Measurements from ENCODE around the gene STRN. TPM values are rescaled to one million over a fixed set of nuclear protein-coding genes. Genes with fewer than 3 reads are reported as not detected.

STRN gene
- total and polyA plus RNA-seq, 10 of the 15 experiments (the other 5 are each of a cell fraction or from before 2014, with no cell fraction given), result 1.00 to 19.2 (median 9.1) TPM

GRCh38 chr2:36812196-36812595, 154.1 kb downstream of the STRN start:
- TF ChIP-seq PML (IDR thresholded peaks at IDR 0.05; ENCODE audit: low read length) (no peak), CTCF (IDR thresholded peaks at IDR 0.05 in 2 of 3, conservative IDR thresholded peaks at IDR 0.05 in 1 of 3; ENCODE audit: control insufficient read depth in 2 of 3, extremely low read depth in 1 of 3, insufficient read depth in 1 of 3, low read depth in 3 of 3, low read length in 3 of 3) (peak; percentile 22 to 43 (median 24); a peak in 5 of 6 replicates), RELA (IDR thresholded peaks at IDR 0.05; ENCODE audit: borderline replicate concordance, partially characterized antibody) (no peak)
- CTCF ChIA-PET, result interaction anchor here (1.0 to 2.6 kb wide), 4 partner anchors 8 to 107 kb away, joined by 6 to 11 read pairs (median 8); no protein-coding TSS in a partner anchor
- FAIRE-seq (no peak), DNase-seq (ENCODE audit: low read depth, low spot score) (no peak), ATAC-seq (peak; percentile 83)
- H3K4me3 ChIP-seq, result no peak overlapping the region
- no TSS peak for BruUV-seq (replicated peaks)
- SMC1A ChIA-PET (ENCODE audit: uncharacterized antibody, unreplicated experiment), result interaction anchor here (1.3 to 2.4 kb wide), 2 partner anchors 8 to 10 kb away, joined by 3 to 7 read pairs; no protein-coding TSS in a partner anchor
- H4K20me1 ChIP-seq (ENCODE audit: control insufficient read depth, insufficient read depth), result no peaks in the 10 kb centered on the region
- H3K9me3 ChIP-seq (replicated peaks; ENCODE audit: control insufficient read depth, insufficient read depth, low read length), result no peaks in the 10 kb centered on the region
- 18% methylated on average over 6 of the region's 6 CpGs for WGBS (ENCODE audit: insufficient coverage, insufficient replicate concordance, low lambda C conversion rate, missing lambda C conversion rate)
- POLR2A ChIA-PET, result no interaction called here
- no peaks in the 10 kb centered on the region for H3K79me2 ChIP-seq (ENCODE audit: control insufficient read depth, insufficient read depth, low read length)
- RAD21 ChIA-PET (ENCODE audit: unreplicated experiment), result no interaction called here
- no peak overlapping the region for H3K27ac ChIP-seq (ENCODE audit: control insufficient read depth, insufficient read depth)
- H3K36me3 ChIP-seq (ENCODE audit: control insufficient read depth in 2 of 2, insufficient read depth in 2 of 2, low read length in 1 of 2), result no peaks in the 10 kb centered on the region
- H3K9ac ChIP-seq (ENCODE audit: control insufficient read depth, insufficient read depth, low read length), result no peak overlapping the region
- no peak overlapping the region for H2AFZ ChIP-seq (ENCODE audit: control insufficient read depth, low read depth, low read length)
- no peaks in the 10 kb centered on the region for H3K4me1 ChIP-seq (ENCODE audit: control insufficient read depth, insufficient read depth, low read length)
- H3K27me3 ChIP-seq (replicated peaks in 1 of 2; ENCODE audit: control insufficient read depth in 2 of 2, insufficient read depth in 2 of 2, low read length in 1 of 2), result peaks cover 0 to 2% of the 10 kb centered on the region in 2 experiments; a peak in 2 of 4 replicates
- no peak overlapping the region for H3K4me2 ChIP-seq (ENCODE audit: control insufficient read depth, insufficient read depth)
- intact Hi-C loops (cut with micrococcal nuclease; ENCODE audit: unreplicated experiment) (no loop called here), in situ Hi-C loops (cut with MboI) (no loop called here)

- Histone ChIP-seq H2AFZ (ENCODE audit: control insufficient read depth, low read depth, low read length) (no peak overlapping the region), H3K27me3 (replicated peaks in 1 of 2; ENCODE audit: control insufficient read depth in 2 of 2, insufficient read depth in 2 of 2, low read length in 1 of 2) (no peaks in the 10 kb centered on the region; a peak in 1 of 4 replicates), H3K4me2 (ENCODE audit: control insufficient read depth, insufficient read depth) (no peak overlapping the region), H3K9ac (ENCODE audit: control insufficient read depth, insufficient read depth, low read length) (no peak overlapping the region), H3K27ac (ENCODE audit: control insufficient read depth, insufficient read depth) (no peak overlapping the region), H3K36me3 (ENCODE audit: control insufficient read depth in 2 of 2, insufficient read depth in 2 of 2, low read length in 1 of 2) (no peaks in the 10 kb centered on the region), H3K79me2 (ENCODE audit: control insufficient read depth, insufficient read depth, low read length) (no peaks in the 10 kb centered on the region), H3K9me3 (replicated peaks; ENCODE audit: control insufficient read depth, insufficient read depth, low read length) (no peaks in the 10 kb centered on the region), H3K4me1 (ENCODE audit: control insufficient read depth, insufficient read depth, low read length) (no peaks in the 10 kb centered on the region), H4K20me1 (ENCODE audit: control insufficient read depth, insufficient read depth) (no peaks in the 10 kb centered on the region), H3K4me3 (no peak overlapping the region)
- ChIA-PET POLR2A (no interaction called here), SMC1A (ENCODE audit: uncharacterized antibody, unreplicated experiment) (interaction anchor here (1.0 to 2.4 kb wide), 3 partner anchors 9 to 13 kb away, joined by 3 to 7 read pairs (median 3); no protein-coding TSS in a partner anchor), RAD21 (ENCODE audit: unreplicated experiment) (no interaction called here), CTCF (interaction anchor here (0.8 to 2.6 kb wide), 6 partner anchors 8 to 108 kb away, joined by 3 to 11 read pairs (median 6); no protein-coding TSS in a partner anchor)
- in situ Hi-C loops (cut with MboI) (no loop called here), intact Hi-C loops (cut with micrococcal nuclease; ENCODE audit: unreplicated experiment) (no loop called here)
- FAIRE-seq (no peak), ATAC-seq (no peak), DNase-seq (ENCODE audit: low read depth, low spot score) (no peak)
- BruUV-seq (replicated peaks), result no TSS peak
- 29% methylated on average over 5 of the region's 5 CpGs for WGBS (ENCODE audit: insufficient coverage, insufficient replicate concordance, low lambda C conversion rate, missing lambda C conversion rate)
- TF ChIP-seq HDAC2 (IDR thresholded peaks at IDR 0.05), result no peak
Observed at GRCh38 chr2:36811071-36811470, 155.3 kb downstream of the STRN start.

Measured in GM12878 (cell line).